CD4-positive, alpha-beta T cell treated with Interleukin-4 for 1 hour (primary cell): Measurements from ENCODE around the gene AHI1.
"Not testable (repeated sequence)": the region's sequence is repeated elsewhere in the genome, so short reads cannot be mapped to it uniquely, and the experiment has no call there.

Experiments used
- DNase-seq, 2 donors: peaks; one replicate each; pipeline ENCODE4 v3.0.0-alpha.2; 2020 to 2022

AHI1 gene

DNA sequence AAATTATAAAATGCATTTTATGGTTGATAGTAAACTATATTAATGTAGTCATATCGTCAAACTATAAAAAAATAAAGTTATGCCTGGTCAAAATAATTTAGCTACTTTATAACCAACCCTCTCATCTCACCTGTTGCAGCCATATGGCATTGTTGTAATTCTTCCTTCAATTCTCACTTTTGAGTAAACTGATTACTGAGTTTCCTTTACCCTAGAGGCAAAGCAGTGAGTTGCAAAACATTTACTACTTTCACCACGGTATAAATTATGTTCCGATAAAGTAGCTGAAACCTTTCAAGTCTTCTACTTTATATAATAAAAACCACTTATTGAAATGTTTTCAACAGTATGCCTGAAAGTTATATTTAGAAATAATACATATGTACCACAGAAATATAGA lies 113.8 kb downstream of the AHI1 start:
- no peak for DNase-seq

DNA sequence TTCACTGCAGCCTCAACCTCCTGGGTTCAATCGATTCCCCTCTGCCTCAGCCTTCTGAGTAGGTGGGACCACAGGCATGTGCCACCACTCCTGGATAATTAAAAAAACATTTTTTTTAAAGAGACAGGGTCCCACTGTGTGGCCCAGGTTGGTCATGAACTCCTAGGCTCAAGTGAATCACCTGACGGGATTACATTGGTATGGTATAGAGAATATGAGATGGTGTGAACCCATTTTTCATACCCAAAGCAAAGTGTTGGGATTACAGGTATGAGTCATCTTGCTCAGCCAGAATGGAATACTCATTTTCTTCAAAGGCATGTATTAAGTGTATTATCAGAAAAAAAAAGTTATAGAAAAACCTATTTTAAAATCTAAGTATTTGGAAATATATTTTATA lies 114.2 kb downstream of the AHI1 start:
- no peak for DNase-seq

DNA sequence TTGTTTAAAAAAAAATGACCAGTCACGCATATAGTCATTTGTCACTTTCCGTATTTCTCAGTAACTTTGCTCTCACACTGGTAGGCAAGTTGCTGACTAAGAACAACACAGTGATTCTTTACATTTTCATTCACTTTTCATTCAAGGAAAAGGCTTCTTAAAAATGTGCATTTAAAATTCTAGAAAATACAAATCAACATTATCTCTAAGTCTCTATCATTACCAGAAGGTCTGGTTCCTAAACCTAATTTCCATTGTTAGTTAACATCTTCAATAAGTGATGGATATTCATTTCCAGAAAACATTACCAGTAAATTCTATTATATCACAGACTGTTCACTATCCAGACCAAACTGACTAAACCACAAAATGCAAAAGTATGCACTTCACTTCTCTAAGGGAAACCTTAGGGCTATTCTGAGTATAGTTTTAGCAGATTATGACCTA lies 115.3 kb downstream of the AHI1 start:
- no peak for DNase-seq

DNA sequence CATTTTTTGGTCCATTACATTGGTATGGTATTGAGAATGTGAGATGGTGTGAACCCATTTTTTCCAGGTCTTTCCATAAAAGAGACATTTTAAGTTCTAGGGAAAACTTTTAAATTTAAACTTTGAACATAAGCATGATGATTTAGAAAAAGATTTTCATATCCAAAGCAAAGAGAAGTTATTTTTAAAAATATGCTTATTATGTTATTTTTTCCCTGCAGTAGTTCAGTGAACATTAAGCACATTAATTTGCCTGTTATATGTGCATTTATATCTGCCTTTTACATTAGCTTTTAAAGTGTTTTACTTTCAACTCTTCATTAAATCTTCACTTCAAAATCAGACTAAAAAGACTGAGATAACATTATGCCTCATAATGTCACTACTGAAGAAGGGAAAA lies 116.7 kb downstream of the AHI1 start:
- no peak for DNase-seq

DNA sequence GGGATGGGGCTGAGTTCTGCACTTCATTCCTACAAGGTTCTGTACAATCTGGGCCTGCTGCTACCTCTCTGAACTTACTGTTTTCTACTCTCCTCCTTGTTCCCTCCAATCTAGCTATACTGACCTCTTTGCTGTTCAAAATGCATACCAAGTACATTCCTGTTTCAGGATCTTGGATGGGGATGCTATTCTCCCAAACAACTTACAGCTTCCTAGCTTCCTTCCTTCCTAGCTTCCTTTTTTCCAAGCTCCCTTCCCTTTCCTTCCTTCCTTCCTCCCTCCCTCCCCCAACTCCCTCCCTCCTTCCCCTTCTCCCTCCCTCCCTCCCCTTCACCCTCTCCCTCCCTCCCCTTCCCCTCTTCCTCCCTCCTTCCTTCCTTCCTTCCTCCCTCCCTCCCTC lies 117.9 kb downstream of the AHI1 start:
- DNase-seq, result no peak

DNA sequence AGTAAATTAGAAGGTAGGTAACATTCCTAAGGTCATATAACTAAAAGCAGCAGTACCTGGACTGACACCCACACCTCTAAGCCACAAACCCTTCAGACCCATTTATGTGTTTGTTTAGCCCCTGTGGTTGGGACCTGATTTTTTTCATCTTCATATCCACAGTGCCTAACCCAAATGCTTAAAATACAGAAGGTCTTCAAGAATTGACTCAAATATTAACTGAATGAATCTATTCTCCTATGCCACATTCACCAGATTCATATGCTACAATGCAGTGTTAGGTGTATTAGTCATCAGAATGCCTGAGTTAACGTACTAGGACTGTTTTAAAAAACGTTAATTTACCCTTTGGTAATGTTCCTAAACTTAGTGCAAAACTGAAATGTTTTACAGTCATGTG lies 124.8 kb downstream of the AHI1 start:
- no peak for DNase-seq

DNA sequence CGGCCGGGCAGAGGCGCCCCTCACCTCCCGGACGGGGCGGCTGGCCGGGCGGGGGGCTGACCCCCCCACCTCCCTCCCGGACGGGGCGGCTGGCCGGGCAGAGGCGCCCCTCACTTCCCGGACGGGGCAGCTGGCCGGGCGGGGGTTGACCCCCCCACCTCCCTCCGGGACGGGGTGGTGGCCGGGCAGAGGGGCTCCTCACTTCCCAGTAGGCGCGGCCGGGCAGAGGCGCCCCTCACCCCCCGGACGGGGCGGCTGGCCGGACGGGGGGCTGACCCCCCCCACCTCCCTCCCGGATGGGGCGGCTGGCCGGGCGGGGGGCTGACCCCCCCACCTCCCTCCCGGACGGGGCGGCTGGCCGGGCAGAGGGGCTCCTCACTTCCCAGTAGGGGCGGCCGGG lies 133.9 kb downstream of the AHI1 start:
- not testable (repeated sequence) for DNase-seq

DNA sequence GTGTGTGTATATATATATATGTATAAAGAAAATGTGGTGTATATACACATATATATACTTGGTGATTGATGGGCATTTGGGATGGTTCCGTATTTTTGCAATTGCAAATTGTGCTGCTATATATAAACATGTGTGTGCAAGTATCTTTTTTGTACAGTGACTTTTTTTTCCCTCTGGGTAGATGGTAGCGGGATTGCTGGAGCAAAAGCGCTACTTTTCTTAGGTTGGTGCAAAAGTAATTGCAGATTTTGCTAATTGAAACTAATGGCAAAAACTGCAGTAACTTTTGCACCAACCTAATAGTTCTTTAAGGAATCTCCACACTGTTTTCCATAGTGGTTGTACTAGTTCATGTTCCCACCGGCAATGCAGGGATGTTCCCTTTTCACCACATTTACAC lies 135.4 kb downstream of the AHI1 start:
- DNase-seq, result no peak

DNA sequence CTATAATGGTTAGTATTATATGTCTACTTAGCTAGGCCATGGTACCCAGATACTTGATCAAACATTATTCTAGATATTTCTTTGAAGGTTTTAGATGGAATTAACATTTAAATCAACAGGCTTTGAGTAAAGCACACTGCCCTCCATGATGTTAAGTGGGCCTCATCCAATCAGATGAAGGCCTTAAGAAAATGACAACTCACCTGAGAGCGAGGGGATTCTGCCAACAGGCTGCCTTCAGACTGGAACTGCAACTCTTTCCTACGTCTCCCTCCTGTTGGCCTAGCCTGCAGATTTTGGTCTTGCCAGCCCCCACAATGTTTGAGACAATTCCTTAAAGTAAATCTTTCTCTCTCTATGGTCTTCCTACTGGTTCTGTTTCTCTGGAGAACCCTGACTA lies 137.3 kb downstream of the AHI1 start:
- DNase-seq, result no peak

DNA sequence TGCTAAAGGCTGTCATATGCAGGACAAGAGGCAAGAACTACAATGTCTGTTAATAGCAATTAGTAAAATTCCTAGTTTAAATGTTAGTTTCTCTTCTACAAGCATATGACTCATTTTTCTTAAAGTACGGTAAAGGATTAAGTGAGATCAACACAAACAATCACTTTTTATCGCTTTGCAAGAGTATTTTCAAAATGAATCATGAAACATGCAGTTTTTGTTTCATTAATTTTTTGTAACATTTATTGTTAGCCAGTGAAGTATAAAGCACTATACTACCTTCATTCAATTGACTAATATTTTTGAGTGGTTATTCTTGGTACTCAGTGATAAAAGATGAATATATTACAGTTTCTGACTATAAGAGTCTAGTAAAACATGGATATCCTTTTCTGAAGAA lies 138.6 kb downstream of the AHI1 start:
- DNase-seq, result no peak

DNA sequence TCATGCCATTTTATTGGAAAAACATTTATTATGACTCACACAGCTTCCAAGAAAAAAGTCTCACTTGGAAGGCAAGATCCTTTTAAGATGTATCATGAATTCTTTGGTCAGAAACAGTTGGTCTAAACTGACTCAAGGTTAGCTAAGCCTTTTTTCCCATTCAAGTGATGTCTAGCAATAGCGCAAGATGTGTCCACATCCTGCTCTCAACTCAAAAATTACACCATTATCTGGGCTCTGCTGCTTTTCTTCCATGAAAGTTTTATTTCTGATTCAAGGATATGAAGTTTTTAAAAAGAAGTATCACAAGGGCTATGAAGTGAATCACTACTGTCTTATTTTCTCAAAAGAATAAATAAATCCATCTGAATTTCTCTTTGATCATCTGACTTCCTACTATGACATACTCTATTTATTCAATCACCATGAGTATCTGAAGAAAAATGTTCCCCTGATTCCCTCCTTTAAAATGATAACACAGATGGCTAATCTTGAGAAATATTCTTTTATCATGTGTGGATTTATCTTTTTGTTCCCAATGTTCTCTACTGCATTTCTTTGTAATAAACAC lies 139.2 kb downstream of the AHI1 start:
- no peak for DNase-seq

DNA sequence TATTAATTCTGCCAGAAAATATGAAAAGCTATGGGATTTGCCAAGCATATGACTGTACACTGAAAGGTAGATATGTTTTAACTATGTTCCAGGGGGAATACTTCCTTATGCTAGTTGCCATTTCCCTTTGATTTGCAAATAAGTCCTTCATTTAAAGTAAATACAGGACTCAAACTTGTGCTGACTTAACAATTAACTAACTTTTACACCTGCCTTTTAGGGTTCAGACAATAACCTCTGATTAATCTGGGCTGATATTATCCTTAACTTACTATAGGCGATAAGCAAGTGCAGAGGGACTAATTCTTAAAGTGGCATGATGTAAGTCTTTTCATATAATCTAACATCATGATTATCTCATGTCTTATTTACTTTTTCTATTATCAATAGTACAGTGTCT lies 143.1 kb downstream of the AHI1 start:
- DNase-seq, result no peak

DNA sequence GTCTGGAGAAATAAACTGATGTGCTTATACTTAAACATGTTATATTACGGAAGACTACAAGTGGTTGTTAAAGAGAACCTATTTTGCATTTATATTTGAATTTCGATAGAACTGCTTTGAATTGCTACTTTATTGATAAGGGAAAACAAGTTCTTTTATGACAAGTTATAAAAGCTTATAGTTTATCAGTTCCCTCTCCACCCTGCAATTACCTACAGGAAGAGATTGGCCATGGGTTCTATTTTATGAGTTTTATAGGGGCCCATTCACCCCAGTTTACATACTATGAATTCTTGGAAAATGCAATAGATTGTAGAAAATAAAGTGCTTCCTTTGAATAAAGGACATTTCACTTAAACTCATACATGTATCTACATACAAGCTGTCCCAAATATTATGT lies 144.4 kb downstream of the AHI1 start:
- no peak for DNase-seq

DNA sequence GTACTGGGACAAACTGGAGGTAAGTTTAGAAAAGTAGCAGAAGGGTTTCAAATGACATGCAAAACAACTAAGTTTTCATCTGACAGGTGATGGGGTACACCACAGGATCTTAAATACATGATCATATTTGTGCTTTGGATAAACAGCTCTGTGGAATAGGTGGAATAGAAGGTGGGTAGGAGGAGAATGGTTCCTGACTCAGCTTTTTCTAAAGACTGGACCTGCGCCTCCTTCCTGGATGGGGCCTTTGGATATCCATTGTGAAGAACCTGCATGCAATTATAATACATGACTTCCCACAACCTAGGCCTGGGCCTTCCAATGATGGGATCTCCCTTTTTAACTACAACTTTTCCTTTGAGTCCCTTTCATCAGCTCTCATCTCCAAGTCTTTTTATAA lies 145.9 kb downstream of the AHI1 start:
- no peak for DNase-seq

DNA sequence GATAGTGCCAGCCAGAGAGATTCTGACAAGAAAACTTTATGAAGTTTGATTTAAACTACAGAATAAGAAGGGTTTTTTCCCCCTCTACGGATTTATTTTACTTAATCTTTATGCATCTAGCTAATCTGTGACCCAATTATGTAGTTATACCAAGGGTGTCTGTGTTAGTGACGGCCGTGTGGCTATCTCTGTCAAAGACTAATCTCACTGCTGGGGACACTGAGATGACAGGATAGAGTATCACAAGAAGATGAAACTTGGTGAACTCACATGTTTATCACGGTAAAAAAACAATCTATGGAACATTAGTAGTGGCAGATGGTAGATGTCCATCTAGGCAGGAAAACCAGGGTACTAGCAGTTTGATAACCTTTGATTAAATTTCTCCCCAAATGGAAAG lies 149.7 kb downstream of the AHI1 start:
- DNase-seq, result no peak

DNA sequence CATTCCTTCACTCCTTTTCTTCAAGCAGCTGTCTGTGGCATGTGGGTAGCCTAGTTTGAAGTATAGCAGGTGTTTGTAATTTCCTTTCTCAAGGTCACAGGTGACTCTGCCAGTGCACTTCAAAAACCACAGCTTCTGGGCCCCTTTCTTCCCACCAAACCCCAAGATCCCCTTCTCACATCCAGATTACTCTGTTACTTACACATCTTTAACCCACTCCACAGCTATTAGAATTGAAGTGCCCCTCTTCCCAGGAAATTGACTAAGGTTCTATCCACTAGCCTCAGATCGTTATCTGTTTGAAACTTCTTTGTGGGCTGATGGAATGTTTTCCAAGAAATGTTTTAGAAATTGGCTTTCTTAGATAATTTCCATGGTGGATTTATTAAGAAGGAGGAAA lies 150.8 kb downstream of the AHI1 start:
- no peak for DNase-seq

DNA sequence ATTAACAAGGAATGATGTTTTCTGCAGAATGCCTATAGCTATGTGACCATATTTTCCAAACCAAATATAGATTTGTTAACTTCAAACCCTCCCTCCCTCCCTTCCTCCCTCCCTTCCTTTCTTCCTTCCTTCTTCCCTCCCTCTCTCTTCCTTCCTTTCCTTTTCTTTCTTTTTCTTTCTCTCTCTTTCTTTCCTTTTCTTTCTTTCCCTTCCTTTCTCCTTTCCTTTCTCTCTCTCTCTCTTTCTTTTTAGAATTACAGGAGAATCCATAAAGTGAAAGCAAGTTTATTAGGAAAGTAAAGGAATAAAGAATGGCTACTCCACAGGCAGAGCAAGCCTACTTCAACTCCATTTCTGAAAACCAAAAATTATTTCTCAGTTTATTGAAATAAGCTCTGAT lies 153.0 kb downstream of the AHI1 start:
- DNase-seq, result no peak

DNA sequence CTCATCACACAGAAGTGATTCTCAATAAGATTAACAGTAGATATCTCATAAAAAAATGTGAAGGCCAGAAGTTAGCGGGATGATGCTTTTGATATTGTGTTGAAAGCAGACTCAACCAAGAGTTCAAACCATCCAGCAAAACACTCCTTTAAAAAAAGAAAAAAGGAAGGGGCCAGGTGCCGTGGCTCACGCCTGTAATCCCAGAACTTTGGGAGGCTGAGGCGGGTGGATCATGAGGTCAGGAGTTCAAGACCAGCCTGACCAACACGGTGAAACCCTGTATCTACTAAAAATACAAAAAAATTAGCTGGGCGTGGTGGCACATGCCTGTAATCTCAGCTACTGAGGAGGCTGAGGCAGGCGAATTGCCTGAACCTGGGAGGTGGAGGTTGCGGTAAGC lies 157.6 kb downstream of the AHI1 start:
- not testable (repeated sequence) for DNase-seq

DNA sequence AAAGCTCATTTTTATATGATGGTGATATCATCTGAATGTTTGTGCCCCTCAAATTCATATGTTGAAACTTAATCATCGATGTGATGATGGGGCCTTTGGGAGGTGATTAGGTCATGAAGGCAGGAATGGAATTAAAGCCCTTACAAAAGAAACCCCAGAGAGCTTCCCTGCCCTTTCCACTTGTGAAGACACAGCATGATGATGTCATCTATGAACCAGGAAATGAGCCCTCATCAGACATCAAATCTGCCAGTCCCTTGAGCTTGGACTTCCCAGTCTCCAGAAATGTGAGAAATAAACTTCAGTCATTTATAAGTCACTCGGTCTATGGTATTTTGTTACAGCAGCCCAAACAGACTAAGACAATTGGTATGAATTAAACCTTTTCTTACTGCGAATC lies 163.4 kb downstream of the AHI1 start:
- DNase-seq, result no peak

DNA sequence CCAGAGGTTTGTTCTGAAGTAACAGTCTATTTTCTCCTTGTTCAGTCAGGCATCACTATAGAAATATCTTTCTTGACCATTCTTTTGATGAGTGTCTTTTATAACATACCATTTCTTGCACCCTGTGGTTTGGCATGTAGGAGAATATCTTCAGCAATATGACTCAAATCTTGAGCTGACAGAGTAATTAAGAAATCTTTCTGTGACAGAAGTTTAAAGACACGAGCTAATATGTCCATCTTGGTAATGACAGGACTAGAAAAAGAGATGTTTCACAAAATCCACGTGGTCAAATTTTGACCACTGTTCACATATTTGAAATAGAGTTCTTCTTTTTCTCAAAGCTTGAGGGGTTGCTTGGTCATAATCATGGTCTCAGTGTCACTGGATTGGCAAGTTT lies 166.5 kb downstream of the AHI1 start:
- no peak for DNase-seq

DNA sequence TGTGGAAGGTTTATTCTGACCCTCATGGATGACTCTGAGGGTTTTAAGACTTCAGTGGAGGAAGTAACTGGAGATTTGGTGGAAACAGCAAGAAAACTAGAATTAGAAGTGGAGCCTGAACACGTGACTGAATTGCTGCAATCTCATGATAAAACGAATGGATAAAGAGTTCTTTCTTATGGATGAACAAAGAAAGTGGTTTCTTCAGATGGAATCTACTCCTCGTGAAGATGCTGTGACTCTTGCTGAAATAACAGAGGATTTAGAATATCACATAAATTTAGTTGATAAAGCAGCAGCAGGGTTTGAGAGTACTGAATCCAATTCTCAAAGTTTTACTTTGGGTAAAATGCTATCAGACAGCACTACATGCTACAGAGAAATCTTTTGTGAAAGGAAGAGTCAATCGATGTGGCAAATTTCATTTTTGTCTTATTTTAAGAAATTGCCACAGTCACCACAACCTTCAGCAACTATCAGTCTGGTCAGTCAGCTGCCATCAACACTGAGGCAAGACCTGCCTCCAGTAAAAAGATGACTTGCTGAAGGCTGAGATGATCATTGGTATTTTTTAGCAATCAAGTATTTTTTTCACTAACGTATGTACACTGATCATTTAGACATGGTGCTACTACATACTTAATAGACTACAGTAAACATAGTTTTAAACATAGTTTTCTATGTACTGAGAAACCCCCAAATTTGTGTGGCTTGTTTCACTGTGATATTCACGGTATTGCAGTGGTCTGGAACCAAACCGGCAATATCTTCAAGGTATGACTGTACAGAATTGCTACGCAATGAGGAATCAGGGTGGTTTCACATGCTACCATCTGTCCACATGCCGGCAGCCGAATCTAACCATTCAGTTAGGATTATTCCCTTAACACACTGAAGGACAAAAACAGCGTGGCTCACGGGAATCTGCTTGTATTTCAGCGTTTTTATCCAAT lies 167.4 kb downstream of the AHI1 start:
- DNase-seq, result no peak

DNA sequence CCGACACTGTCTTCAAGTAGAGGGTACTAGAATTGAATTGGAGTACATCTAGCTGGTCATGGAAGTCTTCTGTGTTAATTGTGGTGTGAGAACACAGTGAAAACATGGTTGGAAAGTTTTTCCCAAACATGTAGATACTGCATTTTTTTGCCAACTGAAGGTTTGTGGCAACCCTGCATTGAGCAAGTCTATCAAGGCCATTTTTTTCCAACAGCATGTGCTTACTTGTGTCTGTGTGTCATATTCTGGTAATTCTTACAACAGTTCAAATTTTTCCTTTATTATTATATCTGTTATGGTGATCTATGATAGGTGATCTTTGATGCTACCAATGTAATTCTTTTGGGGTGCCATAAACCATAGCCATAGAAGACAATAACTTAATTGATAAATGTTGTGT lies 169.4 kb downstream of the AHI1 start:
- no peak for DNase-seq

DNA sequence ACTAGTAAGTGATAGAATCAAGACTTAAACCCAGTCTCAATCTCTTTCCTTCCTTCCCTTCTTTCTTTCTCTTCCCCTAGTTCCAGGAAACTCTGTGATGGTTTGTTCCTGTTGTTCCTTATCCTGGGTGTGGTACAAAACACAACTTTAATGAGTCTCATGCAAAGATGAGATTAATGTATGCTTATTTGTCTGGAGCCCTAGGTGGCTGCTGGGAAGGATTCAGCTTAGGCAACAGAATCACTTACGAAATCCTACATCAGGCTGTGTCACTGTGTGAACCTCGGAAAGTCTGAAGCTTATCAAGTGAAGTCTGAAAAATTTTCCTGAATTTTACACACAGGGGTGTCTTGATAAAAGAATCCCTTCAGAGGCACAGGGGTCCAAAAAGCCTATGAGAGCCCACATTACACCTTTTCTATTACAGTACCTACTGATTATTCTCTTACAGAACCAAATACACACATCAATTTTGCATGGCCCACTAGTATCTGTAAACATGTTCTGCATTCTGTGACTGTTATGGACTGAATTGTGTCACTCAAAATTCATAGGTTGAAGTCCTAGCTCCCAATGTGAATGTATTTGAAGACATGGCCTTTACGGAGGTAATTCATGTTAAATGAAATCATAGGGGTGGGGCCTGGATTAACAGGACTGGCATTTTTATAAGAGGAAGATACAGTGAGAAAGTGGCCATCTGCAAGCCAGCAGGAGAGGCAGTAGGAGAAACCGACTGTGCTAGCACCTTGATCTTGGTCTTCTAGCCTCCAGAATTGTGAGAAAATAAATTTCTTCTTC lies 171.7 kb downstream of the AHI1 start:
- no peak for DNase-seq

DNA sequence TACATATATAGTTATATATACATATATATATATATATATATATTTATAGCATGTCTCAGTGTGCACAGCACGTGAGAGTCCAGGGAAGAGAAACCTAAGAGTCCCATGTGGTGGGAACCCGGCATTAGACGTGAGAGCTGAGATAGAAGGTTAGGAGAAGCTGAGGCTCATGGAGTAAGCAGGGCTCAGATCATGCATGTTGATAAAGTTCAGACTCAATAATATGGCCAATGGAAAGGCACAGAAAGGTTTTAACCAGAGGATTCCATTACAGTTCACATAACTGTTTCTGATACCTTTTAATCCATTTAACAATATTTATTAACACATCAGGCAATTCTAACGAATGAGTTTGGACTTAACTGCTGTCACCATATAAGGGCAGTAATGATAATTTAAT lies 173.0 kb downstream of the AHI1 start:
- no peak for DNase-seq
